ENCODE data around the gene MZT2B.
"Not testable (repeated sequence)": the region's sequence is repeated elsewhere in the genome, so short reads cannot be mapped to it uniquely, and the experiment has no call there.

GRCh38 chr2:130140516-130140915 lies 41.5 kb upstream of the MZT2B start:
- TF ChIP-seq POLR2AphosphoS5 (IDR thresholded peaks at IDR 0.05); TAF1 (IDR thresholded peaks at IDR 0.05; ENCODE audit: low read depth): not testable (repeated sequence)
